Hepatocyte (in vitro differentiated cells): Measurements from ENCODE around the gene EIF4G3. TPM values are rescaled to one million over a fixed set of nuclear protein-coding genes. Genes with fewer than 3 reads are reported as not detected.

Experiments used
- DNase-seq: peaks from one replicate; pipeline ENCODE4 v3.0.0-alpha.2; 2016; ENCODE audit warnings: low spot score
- H2AFZ ChIP-seq: fragments of 200-600 bp; sonication (generic); 2 replicates; pipeline ENCODE4 v1.6.0; 2016; ENCODE audit warnings: antibody characterized with exemption, mild to moderate bottlenecking
- H3K27ac ChIP-seq: fragments of 200-600 bp; sonication (generic); 2 replicates; pipeline ENCODE4 v1.5.1; 2016; ENCODE audit warnings: mild to moderate bottlenecking
- H3K27me3 ChIP-seq: fragments of 200-600 bp; sonication (generic); 2 replicates; pipeline ENCODE4 v1.6.1; 2016
- H3K36me3 ChIP-seq: fragments of 200-600 bp; sonication (generic); replicated peaks from 2 replicates; pipeline ENCODE4 v1.5.1; 2016; ENCODE audit warnings: low read depth; ENCODE audit not compliant: insufficient read depth
- H3K4me1 ChIP-seq: fragments of 200-600 bp; sonication (generic); 2 replicates; pipeline ENCODE4 v1.5.1; 2016; ENCODE audit warnings: mild to moderate bottlenecking, moderate library complexity; ENCODE audit not compliant: insufficient read depth
- H3K4me2 ChIP-seq: fragments of 200-600 bp; sonication (generic); 2 replicates; pipeline ENCODE4 v1.6.0; 2016
- H3K4me3 ChIP-seq: fragments of 200-600 bp; sonication (generic); 2 replicates; pipeline ENCODE4 v1.5.1; 2016; ENCODE audit warnings: mild to moderate bottlenecking
- H3K79me2 ChIP-seq: fragments of 200-600 bp; sonication (generic); 2 replicates; pipeline ENCODE4 v1.6.0; 2017; ENCODE audit warnings: mild to moderate bottlenecking
- H3K9me2 ChIP-seq: fragments of 200-600 bp; sonication (generic); replicated peaks from 2 replicates; pipeline ENCODE4 v1.6.0; 2017; ENCODE audit warnings: mild to moderate bottlenecking; ENCODE audit not compliant: insufficient read depth
- H3K9me3 ChIP-seq: fragments of 200-600 bp; sonication (generic); 2 replicates; pipeline ENCODE4 v1.5.1; 2016; ENCODE audit warnings: low read depth, mild to moderate bottlenecking
- H4K20me1 ChIP-seq: fragments of 200-600 bp; sonication (generic); 2 replicates; pipeline ENCODE4 v1.6.0; 2016; ENCODE audit warnings: mild to moderate bottlenecking; ENCODE audit not compliant: insufficient read depth, poor library complexity, severe bottlenecking
- EZH2 ChIP-seq: fragments of 200-600 bp; sonication (generic); IDR thresholded peaks from 2 replicates; pipeline ENCODE4 v1.6.1; 2016; ENCODE audit warnings: antibody characterized with exemption, mild to moderate bottlenecking, borderline replicate concordance
- EZH2phosphoT487 ChIP-seq: fragments of 200-600 bp; sonication (generic); IDR thresholded peaks from one replicate; pipeline ENCODE4 v1.6.1; 2018; ENCODE audit warnings: antibody characterized with exemption, mild to moderate bottlenecking, low read depth, moderate library complexity; ENCODE audit not compliant: unreplicated experiment, severe bottlenecking
- WGBS: methylation state at CpG from one replicate; pipeline ENCODE4 v1.1.6; 2016; ENCODE audit warnings: low lambda C conversion rate; ENCODE audit errors: missing lambda C conversion rate; 5-methylcytosine and 5-hydroxymethylcytosine counted together
- polyA plus RNA-seq: library from polyadenylated mRNA; unstranded; fragments of >200 nt; fragmentation: Nextera tagmentation; extraction: Ambion mirVana; gene quantifications from 2 replicates; pipeline ENCODE4 v1.2.1, GENCODE V29; 2016
- total RNA-seq: library from RNA; depleted of rRNA; stranded (reverse); fragments of >200 nt; gene quantifications from 2 replicates; pipeline ENCODE4 v1.2.3, GENCODE V29; 2014
- TF ChIP-seq, protein P1 (sequence below): fragments of 200-600 bp; sonication (generic); IDR thresholded peaks from 2 replicates; pipeline ENCODE4 v1.5.1; 2016; ENCODE audit warnings: antibody characterized with exemption, mild to moderate bottlenecking; ENCODE audit not compliant: poor library complexity

EIF4G3 gene
- total and polyA plus RNA-seq, 2 experiments from 2014 or later = 33.4 to 42.2 TPM

DNA sequence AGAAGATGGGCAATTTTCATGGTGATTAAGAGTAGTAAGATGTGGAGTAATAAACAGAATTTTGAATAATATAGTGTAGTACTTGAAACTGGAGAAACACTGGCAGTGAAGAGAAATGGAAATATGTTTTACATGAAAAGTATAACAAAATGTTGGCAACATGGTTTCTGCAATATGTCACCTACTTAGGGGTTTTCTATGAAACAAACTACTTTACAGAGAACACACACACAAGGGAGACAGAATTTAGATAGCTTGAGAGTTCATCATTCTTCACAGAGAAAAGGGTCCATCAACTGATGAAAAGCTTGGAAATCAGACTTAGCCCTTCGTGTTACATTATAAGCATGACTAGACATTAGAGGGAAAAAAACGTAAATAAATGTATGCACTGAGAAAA is 135.2 kb downstream of the EIF4G3 start:
- WGBS = 95% methylated on average over 2 of the region's 2 CpGs
- no peaks in the 10 kb centered on the region for H3K36me3 ChIP-seq
- H3K79me2 ChIP-seq = peaks cover 85% of the 10 kb centered on the region

DNA sequence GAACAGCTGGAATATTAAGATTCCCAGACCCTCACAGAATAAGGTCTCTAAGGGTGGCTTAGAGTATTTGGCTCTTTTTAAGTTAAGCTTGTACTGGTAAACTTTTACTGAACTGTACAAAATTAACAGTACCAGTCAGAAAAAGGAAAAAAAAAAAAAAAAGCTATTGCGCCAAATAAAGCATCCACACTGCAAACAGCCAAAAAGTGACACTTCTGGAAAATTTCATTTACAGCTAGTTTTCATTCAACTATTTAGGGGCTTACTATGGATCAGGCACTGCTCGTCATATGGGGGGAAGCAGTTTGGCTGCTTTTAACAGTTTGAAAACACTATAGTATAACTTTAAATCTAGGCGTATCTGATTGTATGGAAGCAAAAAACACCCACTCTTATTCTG is 139.6 kb downstream of the EIF4G3 start:
- Histone ChIP-seq H3K4me2 (no peak overlapping the region), H4K20me1 (peaks cover 12% of the 10 kb centered on the region), H3K36me3 (no peaks in the 10 kb centered on the region), H2AFZ (no peak overlapping the region), H3K9me2 (no peaks in the 10 kb centered on the region), H3K27ac (no peak overlapping the region), H3K9me3 (no peaks in the 10 kb centered on the region), H3K4me3 (no peak overlapping the region), H3K27me3 (no peaks in the 10 kb centered on the region), H3K4me1 (no peaks in the 10 kb centered on the region), H3K79me2 (peaks cover 92% of the 10 kb centered on the region)
- TF ChIP-seq EZH2phosphoT487 = no peak
- no peak for TF ChIP-seq EZH2
- TF ChIP-seq, protein P1, sequence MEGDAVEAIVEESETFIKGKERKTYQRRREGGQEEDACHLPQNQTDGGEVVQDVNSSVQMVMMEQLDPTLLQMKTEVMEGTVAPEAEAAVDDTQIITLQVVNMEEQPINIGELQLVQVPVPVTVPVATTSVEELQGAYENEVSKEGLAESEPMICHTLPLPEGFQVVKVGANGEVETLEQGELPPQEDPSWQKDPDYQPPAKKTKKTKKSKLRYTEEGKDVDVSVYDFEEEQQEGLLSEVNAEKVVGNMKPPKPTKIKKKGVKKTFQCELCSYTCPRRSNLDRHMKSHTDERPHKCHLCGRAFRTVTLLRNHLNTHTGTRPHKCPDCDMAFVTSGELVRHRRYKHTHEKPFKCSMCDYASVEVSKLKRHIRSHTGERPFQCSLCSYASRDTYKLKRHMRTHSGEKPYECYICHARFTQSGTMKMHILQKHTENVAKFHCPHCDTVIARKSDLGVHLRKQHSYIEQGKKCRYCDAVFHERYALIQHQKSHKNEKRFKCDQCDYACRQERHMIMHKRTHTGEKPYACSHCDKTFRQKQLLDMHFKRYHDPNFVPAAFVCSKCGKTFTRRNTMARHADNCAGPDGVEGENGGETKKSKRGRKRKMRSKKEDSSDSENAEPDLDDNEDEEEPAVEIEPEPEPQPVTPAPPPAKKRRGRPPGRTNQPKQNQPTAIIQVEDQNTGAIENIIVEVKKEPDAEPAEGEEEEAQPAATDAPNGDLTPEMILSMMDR = no peak
- WGBS = 91% methylated on average over 3 of the region's 3 CpGs
- no peak for DNase-seq

More for the DNA sequence above, 135.2 kb downstream of the EIF4G3 start:
- H3K9me2 ChIP-seq = no peaks in the 10 kb centered on the region
- H3K4me1 ChIP-seq = no peaks in the 10 kb centered on the region
- no peak overlapping the region for H2AFZ ChIP-seq
- TF ChIP-seq EZH2 = no peak
- H3K4me3 ChIP-seq = no peak overlapping the region
- no peak for DNase-seq
- no peaks in the 10 kb centered on the region for H3K9me3 ChIP-seq
- H3K4me2 ChIP-seq = no peak overlapping the region
- no peak overlapping the region for H3K27ac ChIP-seq
- peaks cover 7% of the 10 kb centered on the region for H4K20me1 ChIP-seq
- H3K27me3 ChIP-seq = no peaks in the 10 kb centered on the region

DNA sequence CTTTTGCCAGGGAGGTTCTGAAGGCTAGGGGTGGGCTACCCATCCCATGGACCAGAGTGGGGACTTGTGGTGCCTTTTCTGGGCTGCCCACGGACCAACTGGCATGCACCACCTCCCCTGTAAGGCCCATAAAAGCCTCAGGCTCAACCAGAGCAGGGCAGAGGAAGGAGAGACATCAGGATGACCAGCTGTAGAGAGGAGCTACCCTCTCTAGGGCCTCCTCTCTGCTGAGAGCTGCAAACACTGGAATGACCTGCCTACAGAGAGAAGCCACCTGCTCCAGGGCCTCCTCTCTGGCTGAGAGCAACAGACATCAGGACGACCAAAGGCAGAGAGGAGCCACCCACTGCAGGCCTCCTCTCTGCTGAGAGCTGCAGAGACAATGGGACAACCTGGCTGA is 140.9 kb downstream of the EIF4G3 start:
- Histone ChIP-seq H3K4me3 (no peak overlapping the region), H3K27ac (no peak overlapping the region), H3K36me3 (no peaks in the 10 kb centered on the region), H2AFZ (no peak overlapping the region), H3K79me2 (peaks cover 94% of the 10 kb centered on the region), H3K4me1 (no peaks in the 10 kb centered on the region), H3K9me2 (no peaks in the 10 kb centered on the region), H3K9me3 (no peaks in the 10 kb centered on the region), H4K20me1 (peaks cover 11% of the 10 kb centered on the region), H3K27me3 (no peaks in the 10 kb centered on the region), H3K4me2 (no peak overlapping the region)
- TF ChIP-seq EZH2 (no peak), EZH2phosphoT487 (no peak)
- TF ChIP-seq, protein P1 = no peak
- DNase-seq = no peak
- WGBS = 35% methylated on average over 2 of the region's 2 CpGs

DNA sequence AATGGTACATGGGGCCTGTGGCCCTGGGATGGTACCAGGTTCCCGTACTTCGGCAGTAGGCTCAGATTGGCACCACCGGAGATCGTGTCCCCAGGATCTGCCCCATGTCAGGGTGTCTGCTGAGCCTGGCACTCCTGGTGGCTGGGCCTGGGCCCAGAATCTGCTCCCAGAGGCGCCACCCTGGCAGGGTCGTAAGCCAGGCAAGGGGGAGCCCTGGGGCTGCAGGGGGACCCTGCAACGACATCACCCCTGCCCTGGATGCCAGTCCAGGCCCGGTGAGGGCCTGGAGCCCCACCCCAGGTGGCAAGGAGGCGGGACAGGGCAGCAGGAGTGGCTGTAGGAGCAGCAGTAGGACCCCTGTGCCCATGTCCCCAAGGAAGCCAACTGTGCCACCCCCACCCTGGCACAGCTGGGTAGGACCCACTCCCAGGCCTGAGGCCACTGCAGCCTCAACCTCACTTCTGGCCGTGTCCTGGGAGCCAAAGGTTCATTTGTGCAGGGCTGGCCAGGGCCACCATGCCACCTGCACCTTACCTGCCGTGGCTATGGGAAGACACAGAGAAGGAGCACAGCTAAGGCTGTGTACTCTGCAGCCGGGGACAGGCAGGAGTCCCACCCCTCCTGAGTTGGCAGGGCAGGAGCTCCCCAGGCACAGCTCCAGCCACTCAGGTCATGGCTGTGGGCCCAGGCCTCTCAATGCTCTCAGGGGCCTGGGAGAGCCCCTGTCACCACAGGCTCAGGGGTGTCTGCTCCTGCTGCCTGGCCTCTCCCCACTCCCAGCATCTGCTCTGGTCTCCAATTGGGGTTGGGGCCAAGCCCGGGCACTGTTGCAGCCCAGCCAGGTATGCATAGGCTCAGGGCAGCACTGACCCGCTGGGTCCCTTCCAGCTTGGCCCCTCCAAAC is 141.7 kb downstream of the EIF4G3 start:
- peaks cover 94% of the 10 kb centered on the region for H3K79me2 ChIP-seq

More for the DNA sequence above, 141.7 kb downstream of the EIF4G3 start:
- no peak overlapping the region for H3K4me3 ChIP-seq
- no peaks in the 10 kb centered on the region for H3K27me3 ChIP-seq
- H2AFZ ChIP-seq = no peak overlapping the region
- H4K20me1 ChIP-seq = peaks cover 11% of the 10 kb centered on the region
- H3K4me1 ChIP-seq = no peaks in the 10 kb centered on the region
- H3K4me2 ChIP-seq = no peak overlapping the region
- no peak overlapping the region for H3K27ac ChIP-seq
- TF ChIP-seq, protein P1 = no peak
- TF ChIP-seq EZH2 (no peak), EZH2phosphoT487 (no peak)
- H3K9me3 ChIP-seq = no peaks in the 10 kb centered on the region
- WGBS = 98% methylated on average over 14 of the region's 14 CpGs
- H3K9me2 ChIP-seq = no peaks in the 10 kb centered on the region
- H3K36me3 ChIP-seq = no peaks in the 10 kb centered on the region
- DNase-seq = no peak
